Measurements from ENCODE around the gene TTC16. TPM values are rescaled to one million over a fixed set of nuclear protein-coding genes. Genes with fewer than 3 reads are reported as not detected.

TTC16 gene
- total RNA-seq (not detected in 2 replicates), polyA plus RNA-seq (0.25 and 0.33 TPM in 2 replicates), polyA minus RNA-seq (0.17 and 0.29 TPM in 2 replicates)
- total RNA-seq (2013): 0.05 TPM

- Mint-ChIP-seq H3K9me3 (ENCODE audit: insufficient read depth) (no peaks in the 10 kb centered on the region), H3K27ac (peak within 1 kb of the TSS; percentile 90)
- CTCF ChIA-PET: interaction anchor here (0.7 to 2.9 kb wide), 6 partner anchors 19 to 206 kb away, joined by 3 to 26 read pairs (median 4); partner anchors contain the start of gene TOR2A
Measured at GRCh38 chr9:127715470-127716337, at the start of gene TTC16, which contains the start of gene PTRH1. Gene TTC16 (plus strand): TSS chr9:127716079. CDS start chr9:127716146, 67 bp downstream. Gene PTRH1 (minus strand): TSS chr9:127715663. CDS start chr9:127715639, 24 bp downstream.

More at GRCh38 chr9:127715470-127716337, at the start of gene TTC16, which contains the start of gene PTRH1:
- Histone ChIP-seq H3K9me3 (ENCODE audit: control extremely low read depth in 1 of 3, control insufficient read depth in 2 of 3, insufficient read depth in 1 of 3, low read length in 2 of 3) (no peaks in the 10 kb centered on the region), H4K20me1 (ENCODE audit: control insufficient read depth, insufficient read depth, low read length, poor library complexity, severe bottlenecking) (no peaks in the 10 kb centered on the region), H3K4me1 (ENCODE audit: control insufficient read depth in 2 of 2, insufficient read depth in 2 of 2, low read length in 2 of 2) (peaks cover 9 to 16% of the 10 kb centered on the region in 2 donors), H3K4me3 (ENCODE audit: control extremely low read depth in 1 of 5, extremely low read depth in 1 of 5, insufficient read depth in 1 of 5, low read depth in 2 of 5, low read length in 4 of 5) (peak within 1 kb of the TSS; percentile 16 to 90 (median 66)), H3K79me2 (ENCODE audit: control insufficient read depth, insufficient read depth, low read length) (peaks cover 3% of the 10 kb centered on the region), H2AFZ (ENCODE audit: insufficient read depth, low read depth, low read length, poor library complexity, severe bottlenecking) (peak within 1 kb of the TSS; percentile 88), H3K27ac (ENCODE audit: low read length in 2 of 2) (peak within 1 kb of the TSS; percentile 35 to 81), H3K36me3 (replicated peaks in 1 of 2; ENCODE audit: control extremely low read depth in 1 of 2, control insufficient read depth in 1 of 2, extremely low read depth in 1 of 2, insufficient read depth in 2 of 2, low read length in 1 of 2) (no peaks in the 10 kb centered on the region), H3K27me3 (replicated peaks in 1 of 4; ENCODE audit: control extremely low read depth in 1 of 4, control insufficient read depth in 3 of 4, insufficient read depth in 4 of 4, low read length in 3 of 4) (no peaks in the 10 kb centered on the region), H3K4me2 (replicated peaks; ENCODE audit: low read depth, low read length, poor library complexity, severe bottlenecking) (peak within 1 kb of the TSS; percentile 96), H3K9ac (ENCODE audit: low read length) (peak within 1 kb of the TSS; percentile 77)
- no peaks in the 10 kb centered on the region for H3K27me3 Mint-ChIP-seq
- WGBS (ENCODE audit: insufficient coverage): 9% methylated on average over 63 of the region's 65 CpGs
- POLR2A ChIA-PET: interaction anchor here (0.6 to 1.6 kb wide), 3 partner anchors 13 to 1467 kb away, joined by 3 to 8 read pairs (median 4); partner anchors contain the start of gene TOR2A
- ATAC-seq (ENCODE audit: low read depth) (peak; percentile 95), DNase-seq (peak; percentile 98)
- H3K4me3 Mint-ChIP-seq: peak within 1 kb of the TSS; percentile 97
- intact Hi-C loops (cut with micrococcal nuclease): loop anchor here (1.0 to 5.0 kb wide), 10 partner anchors 16 to 1167 kb away; partner anchors contain the start of genes FPGS, KYAT1, LRRC8A and LRSAM1
- H3K4me1 Mint-ChIP-seq: peaks cover 26% of the 10 kb centered on the region
- TF ChIP-seq, protein P1, sequence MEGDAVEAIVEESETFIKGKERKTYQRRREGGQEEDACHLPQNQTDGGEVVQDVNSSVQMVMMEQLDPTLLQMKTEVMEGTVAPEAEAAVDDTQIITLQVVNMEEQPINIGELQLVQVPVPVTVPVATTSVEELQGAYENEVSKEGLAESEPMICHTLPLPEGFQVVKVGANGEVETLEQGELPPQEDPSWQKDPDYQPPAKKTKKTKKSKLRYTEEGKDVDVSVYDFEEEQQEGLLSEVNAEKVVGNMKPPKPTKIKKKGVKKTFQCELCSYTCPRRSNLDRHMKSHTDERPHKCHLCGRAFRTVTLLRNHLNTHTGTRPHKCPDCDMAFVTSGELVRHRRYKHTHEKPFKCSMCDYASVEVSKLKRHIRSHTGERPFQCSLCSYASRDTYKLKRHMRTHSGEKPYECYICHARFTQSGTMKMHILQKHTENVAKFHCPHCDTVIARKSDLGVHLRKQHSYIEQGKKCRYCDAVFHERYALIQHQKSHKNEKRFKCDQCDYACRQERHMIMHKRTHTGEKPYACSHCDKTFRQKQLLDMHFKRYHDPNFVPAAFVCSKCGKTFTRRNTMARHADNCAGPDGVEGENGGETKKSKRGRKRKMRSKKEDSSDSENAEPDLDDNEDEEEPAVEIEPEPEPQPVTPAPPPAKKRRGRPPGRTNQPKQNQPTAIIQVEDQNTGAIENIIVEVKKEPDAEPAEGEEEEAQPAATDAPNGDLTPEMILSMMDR (IDR thresholded peaks at IDR 0.05): no peak
- no peak for TF ChIP-seq EZH2 (IDR thresholded peaks at IDR 0.05; ENCODE audit: borderline replicate concordance, insufficient read depth, low read depth, low read length, poor library complexity, severe bottlenecking)
